Type B pancreatic cell (in vitro differentiated cells): ENCODE data around the gene VAMP7. TPM values are rescaled to one million over a fixed set of nuclear protein-coding genes. Genes with fewer than 3 reads are reported as not detected.
"Not testable (repeated sequence)": the region's sequence is repeated elsewhere in the genome, so short reads cannot be mapped to it uniquely, and the experiment has no call there.

ENCODE experiments used
- DNase-seq: peaks from one replicate; pipeline ENCODE4 v3.0.0; 2021; ENCODE audit warnings: mixed read lengths; ENCODE audit not compliant: unreplicated experiment; ENCODE audit errors: extremely low spot score
- H3K27ac Mint-ChIP-seq: 2 replicates; pipeline ENCODE4 v1.8.0; 2021; ENCODE audit warnings: mild to moderate bottlenecking, mixed read lengths
- H3K27me3 Mint-ChIP-seq: 2 replicates; pipeline ENCODE4 v1.8.0; 2021; ENCODE audit warnings: mixed read lengths
- H3K36me3 Mint-ChIP-seq: 2 replicates; pipeline ENCODE4 v1.8.0; 2021; ENCODE audit warnings: mixed read lengths
- H3K4me1 Mint-ChIP-seq: one replicate; pipeline ENCODE4 v1.8.0; 2021; ENCODE audit warnings: mixed read lengths; ENCODE audit not compliant: unreplicated experiment
- H3K4me3 Mint-ChIP-seq: 2 replicates; pipeline ENCODE4 v1.8.0; 2021; ENCODE audit warnings: mild to moderate bottlenecking, mixed read lengths
- H3K9me3 Mint-ChIP-seq: 2 replicates; pipeline ENCODE4 v1.8.0; 2021; ENCODE audit warnings: mixed read lengths
- long read RNA-seq: library from polyadenylated mRNA; unstranded; transcript quantifications from one replicate; pipeline ENCODE4 v2.0.0, GENCODE V29; 2020
- total RNA-seq: library from RNA; stranded (reverse); gene quantifications from 2 replicates; pipeline ENCODE4 v1.2.1, GENCODE V29; 2021; ENCODE audit warnings: low replicate concordance
- TF ChIP-seq, protein P1 (sequence below): fragments of 200-600 bp; sonication (generic); conservative IDR thresholded peaks from 2 replicates; pipeline ENCODE4 v1.5.0; 2021; ENCODE audit warnings: antibody characterized with exemption, mild to moderate bottlenecking

VAMP7 gene, protein sequence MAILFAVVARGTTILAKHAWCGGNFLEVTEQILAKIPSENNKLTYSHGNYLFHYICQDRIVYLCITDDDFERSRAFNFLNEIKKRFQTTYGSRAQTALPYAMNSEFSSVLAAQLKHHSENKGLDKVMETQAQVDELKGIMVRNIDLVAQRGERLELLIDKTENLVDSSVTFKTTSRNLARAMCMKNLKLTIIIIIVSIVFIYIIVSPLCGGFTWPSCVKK
- 23.1 and 26.2 TPM in 2 replicates for total RNA-seq
- long read RNA-seq, transcript VAMP7-202 (8 exons, 2,646 nt), result major isoform, 149 of 187 reads
- long read RNA-seq, transcript VAMP7-205 (8 exons, 742 nt), result minor isoform, 5 of 187 reads
- long read RNA-seq, transcript VAMP7-201 (7 exons, 2,496 nt), result minor isoform, 6 of 187 reads
- long read RNA-seq, partial matches to known transcripts, result 1 of 187 reads
- long read RNA-seq, other reads (novel, unspliced or antisense), result 20 of 187 reads

DNA sequence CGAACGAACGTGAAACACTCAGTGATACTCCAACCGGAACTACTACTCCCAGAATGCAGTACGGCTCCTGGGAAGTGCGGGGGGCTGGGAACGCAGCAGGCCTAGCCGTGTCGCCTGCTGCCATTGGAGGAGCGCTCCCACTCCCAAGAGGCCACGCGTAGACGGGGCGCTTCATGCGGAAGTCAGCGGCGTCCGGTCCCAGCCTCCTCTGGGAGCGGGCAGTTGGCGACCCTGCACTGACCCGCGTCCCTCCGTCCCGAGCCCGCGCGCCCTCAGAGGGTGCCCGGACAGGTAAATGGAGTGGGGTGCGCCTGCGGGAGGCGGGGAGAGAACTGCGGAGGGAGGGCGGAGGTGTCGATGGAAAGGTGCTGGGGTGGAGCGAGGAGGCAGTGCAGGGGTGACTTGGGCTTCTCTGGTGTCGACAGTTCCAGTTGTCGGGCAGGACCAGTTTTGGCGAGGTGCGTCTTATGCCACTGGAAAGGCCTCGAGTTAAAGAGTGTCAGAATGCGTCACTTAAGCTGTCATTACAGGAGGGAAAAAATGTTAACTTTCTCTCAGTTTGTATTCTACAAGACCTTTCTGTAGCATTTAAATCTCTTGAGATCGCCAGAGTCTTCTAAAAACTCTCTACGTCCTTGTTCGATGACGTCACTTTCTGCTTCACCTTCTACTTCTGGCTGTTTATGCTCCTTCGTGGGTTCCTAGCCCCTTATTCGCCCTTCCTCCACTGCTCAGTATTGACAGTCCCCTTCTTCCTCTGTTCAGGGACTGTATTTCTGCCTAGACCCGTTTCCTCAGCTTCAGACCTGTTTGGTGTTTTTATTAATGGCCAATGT is at the start of gene VAMP7:
TSS of gene VAMP7 (plus strand) at position 188 of the 836 bp plus-strand sequence. CDS start 8,122 bp downstream, outside the sequence.
- H3K36me3 Mint-ChIP-seq, result no peaks in the 10 kb centered on the region
- TF ChIP-seq, protein P1, sequence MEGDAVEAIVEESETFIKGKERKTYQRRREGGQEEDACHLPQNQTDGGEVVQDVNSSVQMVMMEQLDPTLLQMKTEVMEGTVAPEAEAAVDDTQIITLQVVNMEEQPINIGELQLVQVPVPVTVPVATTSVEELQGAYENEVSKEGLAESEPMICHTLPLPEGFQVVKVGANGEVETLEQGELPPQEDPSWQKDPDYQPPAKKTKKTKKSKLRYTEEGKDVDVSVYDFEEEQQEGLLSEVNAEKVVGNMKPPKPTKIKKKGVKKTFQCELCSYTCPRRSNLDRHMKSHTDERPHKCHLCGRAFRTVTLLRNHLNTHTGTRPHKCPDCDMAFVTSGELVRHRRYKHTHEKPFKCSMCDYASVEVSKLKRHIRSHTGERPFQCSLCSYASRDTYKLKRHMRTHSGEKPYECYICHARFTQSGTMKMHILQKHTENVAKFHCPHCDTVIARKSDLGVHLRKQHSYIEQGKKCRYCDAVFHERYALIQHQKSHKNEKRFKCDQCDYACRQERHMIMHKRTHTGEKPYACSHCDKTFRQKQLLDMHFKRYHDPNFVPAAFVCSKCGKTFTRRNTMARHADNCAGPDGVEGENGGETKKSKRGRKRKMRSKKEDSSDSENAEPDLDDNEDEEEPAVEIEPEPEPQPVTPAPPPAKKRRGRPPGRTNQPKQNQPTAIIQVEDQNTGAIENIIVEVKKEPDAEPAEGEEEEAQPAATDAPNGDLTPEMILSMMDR, result no peak
- peak; percentile 78 for DNase-seq
- H3K9me3 Mint-ChIP-seq, result no peaks in the 10 kb centered on the region
- peak within 1 kb of the TSS; percentile 92 for H3K4me3 Mint-ChIP-seq
- H3K4me1 Mint-ChIP-seq, result no peaks in the 10 kb centered on the region
- peak within 1 kb of the TSS; percentile 92 for H3K27ac Mint-ChIP-seq
- peaks cover 6% of the 10 kb centered on the region for H3K27me3 Mint-ChIP-seq

DNA sequence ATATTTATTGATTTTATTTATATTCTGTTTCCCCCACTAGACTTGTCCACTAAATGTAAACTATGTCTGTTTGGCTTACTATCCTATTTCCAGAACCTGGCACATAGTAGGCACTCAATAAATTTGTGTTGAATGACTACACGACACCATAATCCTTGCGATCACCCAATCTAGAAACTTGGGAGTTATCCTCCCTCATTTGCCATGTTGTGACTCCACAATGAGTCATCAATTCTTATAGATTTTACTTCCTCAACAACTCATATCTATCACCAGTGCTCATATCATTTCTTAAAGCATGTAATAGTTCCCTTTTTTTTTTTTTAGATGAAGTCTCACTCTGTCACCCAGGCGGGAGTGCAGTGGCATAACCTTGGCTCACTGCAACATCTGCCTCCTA is 39.9 kb upstream of the VAMP7 start:
- H3K27ac Mint-ChIP-seq, result no peak overlapping the region

DNA sequence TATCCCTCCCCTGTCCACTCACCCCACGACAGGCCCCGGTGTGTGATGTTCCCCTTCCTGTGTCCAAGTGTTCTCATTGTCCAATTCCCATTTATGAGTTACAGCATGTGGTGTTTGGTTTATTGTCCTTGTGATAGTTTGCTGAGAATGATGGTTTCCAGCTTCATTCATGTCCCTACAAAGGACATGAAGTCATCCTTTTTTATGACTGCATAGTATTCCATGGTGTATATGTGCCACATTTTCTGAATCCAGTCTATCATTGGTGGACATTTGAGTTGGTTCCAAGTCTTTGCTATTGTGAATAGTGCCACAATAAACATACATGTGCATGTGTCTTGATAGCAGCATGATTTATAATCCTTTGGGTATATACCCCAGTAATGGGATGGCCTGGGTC is 29.4 kb upstream of the VAMP7 start:
- not testable (repeated sequence) for H3K27me3 Mint-ChIP-seq, H3K4me3 Mint-ChIP-seq, H3K4me1 Mint-ChIP-seq, H3K36me3 Mint-ChIP-seq, DNase-seq, H3K9me3 Mint-ChIP-seq, H3K27ac Mint-ChIP-seq

More for the DNA sequence above, 39.9 kb upstream of the VAMP7 start:
- no peaks in the 10 kb centered on the region for H3K27me3 Mint-ChIP-seq
- DNase-seq, result no peak
- TF ChIP-seq, protein P1, result no peak
- no peaks in the 10 kb centered on the region for H3K4me1 Mint-ChIP-seq
- no peak overlapping the region for H3K4me3 Mint-ChIP-seq
- peaks cover 9% of the 10 kb centered on the region for H3K9me3 Mint-ChIP-seq
- H3K36me3 Mint-ChIP-seq, result no peaks in the 10 kb centered on the region

DNA sequence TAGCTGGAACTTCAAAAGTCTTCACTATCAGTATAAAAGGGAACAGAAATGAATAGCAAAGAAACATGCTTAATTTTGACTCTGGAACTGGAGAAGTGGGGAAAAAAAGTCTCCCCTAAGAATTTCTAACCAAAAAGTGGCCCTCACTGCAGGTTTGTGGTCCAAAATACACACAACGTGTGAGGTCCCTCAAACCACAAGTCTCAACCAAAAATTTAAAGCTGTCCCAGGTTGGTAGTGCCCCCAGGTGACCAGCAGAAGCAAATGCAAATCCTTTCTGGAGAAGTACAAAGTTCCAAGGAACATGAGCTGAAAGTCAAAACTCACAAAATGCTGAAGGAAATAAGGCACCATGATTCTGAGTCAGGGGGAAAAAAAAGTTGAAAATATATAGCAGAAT is 23.6 kb upstream of the VAMP7 start:
- Mint-ChIP-seq H3K27ac (no peak overlapping the region), H3K36me3 (no peaks in the 10 kb centered on the region), H3K9me3 (no peaks in the 10 kb centered on the region), H3K4me1 (no peaks in the 10 kb centered on the region), H3K27me3 (no peaks in the 10 kb centered on the region), H3K4me3 (no peak overlapping the region)
- DNase-seq, result no peak
- TF ChIP-seq, protein P1, result peak; percentile 31

DNA sequence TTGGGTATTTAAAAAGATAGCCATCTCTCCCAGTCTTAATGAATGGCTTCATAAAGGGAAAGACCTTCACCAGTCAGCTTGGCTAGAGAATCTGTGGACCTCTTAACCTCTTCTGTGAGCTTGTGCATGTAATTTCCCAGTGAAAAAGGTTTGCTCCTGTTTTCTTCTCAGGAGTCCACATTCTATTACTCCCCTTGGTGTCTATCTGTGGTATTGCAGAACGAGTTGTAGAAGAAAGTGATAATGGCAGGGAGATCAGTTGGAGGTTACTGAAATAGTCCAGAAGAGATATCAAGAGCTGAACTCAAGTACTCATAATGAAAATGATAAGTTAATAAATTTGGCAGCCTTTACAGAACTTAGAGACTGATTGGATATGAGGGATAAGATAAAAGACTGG is 16.5 kb upstream of the VAMP7 start:
- Mint-ChIP-seq H3K36me3 (no peaks in the 10 kb centered on the region), H3K4me3 (no peak overlapping the region), H3K27me3 (no peaks in the 10 kb centered on the region), H3K9me3 (peaks cover 5% of the 10 kb centered on the region), H3K4me1 (no peaks in the 10 kb centered on the region), H3K27ac (no peak overlapping the region)
- TF ChIP-seq, protein P1, result peak; percentile 48
- DNase-seq, result no peak

DNA sequence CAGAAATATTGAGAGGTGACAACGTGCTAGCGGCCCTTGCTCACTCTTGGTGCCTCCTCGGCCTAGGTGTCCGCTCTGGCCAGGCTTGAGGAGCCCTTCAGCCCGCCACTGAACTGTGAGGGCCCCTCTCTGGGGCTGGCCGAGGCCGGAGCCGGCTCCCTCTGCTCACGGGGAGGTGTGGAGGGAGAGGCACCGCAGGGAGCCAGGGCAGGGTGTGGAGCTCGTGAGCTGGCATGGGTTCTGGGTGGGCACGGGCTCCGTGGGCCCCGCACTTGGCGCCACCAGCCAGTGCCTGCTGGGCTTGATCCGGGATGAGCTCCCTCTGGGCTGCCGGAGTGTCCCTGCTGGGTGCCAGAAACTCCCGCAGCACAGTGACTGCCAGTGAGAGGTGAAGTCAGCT is 16.0 kb upstream of the VAMP7 start:
- peaks cover 5% of the 10 kb centered on the region for H3K9me3 Mint-ChIP-seq

More for the DNA sequence above, 16.0 kb upstream of the VAMP7 start:
- DNase-seq, result no peak
- TF ChIP-seq, protein P1, result no peak
- no peak overlapping the region for H3K27ac Mint-ChIP-seq
- H3K4me3 Mint-ChIP-seq, result no peak overlapping the region
- H3K27me3 Mint-ChIP-seq, result no peaks in the 10 kb centered on the region
- H3K4me1 Mint-ChIP-seq, result no peaks in the 10 kb centered on the region
- no peaks in the 10 kb centered on the region for H3K36me3 Mint-ChIP-seq
